HG03457 (cell line): Measurements from ENCODE around the gene QPCTL.
A peak's percentile ranks its signal among the peaks of the same experiment; 100 is the strongest.

ENCODE experiments used
- ATAC-seq: cut with Tn5 transposase; IDR thresholded peaks from one replicate; pipeline ENCODE4 v1.9.1; 2021; ENCODE audit warnings: moderate number of reproducible peaks; ENCODE audit not compliant: unreplicated experiment

QPCTL gene

DNA sequence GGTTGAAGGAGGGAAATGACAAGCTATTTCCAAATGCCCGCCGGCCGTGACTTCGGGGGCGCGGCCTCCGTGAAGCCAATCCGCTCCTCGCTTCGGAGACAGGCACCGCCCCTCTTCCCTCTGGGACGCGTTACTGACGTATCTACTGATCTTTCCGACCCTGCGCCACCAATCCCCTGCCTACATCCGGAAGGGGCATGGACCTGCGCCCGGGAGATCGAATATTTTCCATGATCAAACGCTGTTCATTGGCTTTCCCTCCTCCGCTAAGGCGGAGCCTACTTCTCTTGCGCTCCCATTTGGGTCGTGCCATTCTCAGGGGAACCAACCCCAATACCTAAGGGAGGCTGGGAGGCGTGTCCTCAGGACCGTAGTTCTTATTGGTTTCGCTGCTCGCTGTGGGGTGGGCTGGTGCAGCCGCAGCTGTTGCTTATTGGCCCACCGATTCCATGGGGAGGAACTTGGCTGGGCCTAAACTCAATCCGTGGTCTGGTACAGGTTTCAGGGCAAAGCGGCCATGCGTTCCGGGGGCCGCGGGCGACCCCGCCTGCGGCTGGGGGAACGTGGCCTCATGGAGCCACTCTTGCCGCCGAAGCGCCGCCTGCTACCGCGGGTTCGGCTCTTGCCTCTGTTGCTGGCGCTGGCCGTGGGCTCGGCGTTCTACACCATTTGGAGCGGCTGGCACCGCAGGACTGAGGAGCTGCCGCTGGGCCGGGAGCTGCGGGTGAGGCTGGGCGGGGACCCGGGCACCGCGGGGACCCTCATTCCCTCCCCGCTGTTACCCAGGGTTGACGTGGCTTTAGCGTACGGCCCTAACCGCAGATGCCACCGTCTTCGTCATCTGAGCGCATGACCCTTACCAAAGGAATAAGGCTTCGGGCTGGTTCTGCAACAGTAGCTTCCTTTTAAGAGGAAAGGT lies at the start of gene QPCTL:
QPCTL (plus strand) TSS at position 480 of the 919 bp plus-strand sequence; CDS start at position 518, 38 bp downstream.
- peak; percentile 71 for ATAC-seq

DNA sequence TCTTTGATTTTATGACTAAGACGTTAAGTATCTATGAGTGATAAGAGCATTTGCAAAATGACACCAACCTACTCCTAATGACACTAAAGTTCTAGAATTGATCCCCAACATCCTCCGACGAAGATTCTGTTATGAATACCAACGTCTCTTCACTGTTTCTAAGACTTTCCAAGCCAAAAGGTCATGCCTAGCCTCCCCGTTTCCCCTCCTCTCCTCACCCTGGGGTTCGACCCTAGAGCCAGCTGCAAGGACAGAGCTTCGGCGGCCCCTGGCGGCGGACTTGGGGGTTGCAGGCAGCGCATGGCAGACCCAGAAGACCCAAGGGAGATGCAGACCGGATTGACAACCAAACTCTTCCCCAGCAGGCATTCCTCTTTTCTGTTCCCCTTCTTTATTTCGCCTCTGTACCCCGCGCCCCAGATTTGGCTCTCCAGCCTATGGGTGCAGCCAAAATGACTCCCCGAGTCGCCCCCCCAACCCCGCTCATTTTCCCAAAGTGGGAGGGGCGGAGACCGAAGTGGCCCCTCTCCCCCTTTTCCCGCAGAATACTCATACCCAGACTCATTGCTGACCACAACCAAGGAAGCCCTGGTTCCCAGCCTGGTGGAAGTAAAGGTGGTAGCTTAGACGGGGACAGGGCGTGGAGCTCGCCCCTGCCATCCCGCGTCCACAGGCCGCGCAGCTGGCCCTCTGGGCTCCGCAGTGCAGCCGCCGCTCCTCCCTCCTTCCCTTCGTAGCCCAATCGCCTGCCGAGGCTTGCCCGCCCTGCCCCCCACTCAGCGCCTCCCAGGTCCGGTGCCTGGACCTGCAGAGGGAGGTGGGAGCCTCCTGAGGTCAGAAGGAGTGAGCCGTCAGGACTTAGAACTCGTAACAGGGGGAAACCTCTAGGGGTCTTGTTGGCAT lies 49.2 kb upstream of the QPCTL start:
- no peak for ATAC-seq

DNA sequence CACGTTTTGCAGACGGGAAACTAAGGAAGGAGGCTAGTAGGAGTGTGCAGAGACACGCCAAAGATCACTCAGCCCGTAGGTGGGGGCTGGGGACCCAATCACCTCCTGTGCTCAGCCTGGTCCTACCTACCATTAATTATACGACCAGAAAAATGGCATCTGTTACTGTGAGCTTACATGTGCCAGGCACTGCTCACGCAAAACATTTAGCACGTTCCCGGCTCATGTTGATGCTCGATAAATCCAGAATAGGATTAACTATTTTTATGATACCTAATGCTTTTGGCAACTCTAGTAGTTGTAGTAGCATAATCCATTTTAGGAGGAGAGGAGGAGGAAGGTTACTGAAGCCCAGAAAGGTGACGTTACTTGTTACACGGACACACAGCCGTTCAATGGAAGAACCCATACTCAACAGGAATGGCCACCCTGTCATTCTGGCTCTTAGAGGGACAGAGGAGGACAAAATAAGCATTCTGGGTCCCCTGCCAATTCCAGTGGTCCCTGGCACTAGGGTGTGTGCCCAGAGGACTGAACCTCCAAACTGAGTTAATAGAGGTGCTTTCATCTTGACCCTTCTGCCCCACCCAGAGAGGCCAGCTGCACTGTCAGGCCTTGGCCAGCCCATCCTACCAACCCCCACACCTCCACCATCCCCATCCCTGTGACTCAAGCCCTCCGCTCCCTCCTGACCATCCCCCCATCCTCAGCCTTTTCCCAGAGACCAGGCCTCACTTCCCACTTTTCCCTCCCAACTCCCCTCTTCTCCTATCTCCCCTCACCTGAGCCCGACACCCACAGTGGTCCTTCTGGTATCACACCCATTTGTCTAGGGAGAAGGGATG lies 48.3 kb upstream of the QPCTL start:
- ATAC-seq, result no peak

DNA sequence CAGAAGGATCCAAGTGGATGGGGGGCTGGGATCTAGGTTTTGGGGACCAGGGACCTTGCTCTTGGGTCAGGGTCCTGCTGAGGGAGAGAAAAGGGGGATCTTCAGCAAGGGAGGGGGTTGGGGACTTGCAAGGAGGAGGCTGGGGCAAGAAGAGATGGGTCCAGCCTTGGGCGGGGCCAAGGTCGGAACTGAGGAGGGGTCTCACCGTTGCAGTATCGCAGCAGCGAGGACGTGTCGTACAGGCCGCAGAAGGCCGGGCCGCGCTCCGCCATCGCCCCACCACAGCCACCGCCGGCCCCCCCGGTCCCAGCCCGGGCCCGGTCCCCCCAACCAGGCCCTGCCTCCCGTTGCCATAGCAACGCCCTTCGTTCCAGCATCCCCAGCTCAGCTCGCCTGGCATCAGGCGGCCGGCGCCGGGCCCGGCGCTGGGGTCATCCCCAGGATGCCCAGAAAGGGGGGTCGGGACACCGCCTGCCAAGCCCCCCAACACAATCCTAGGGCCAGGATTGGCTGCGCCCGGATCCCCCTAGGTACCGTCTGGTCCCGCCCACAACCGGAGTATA lies 47.3 kb upstream of the QPCTL start:
- no peak for ATAC-seq

DNA sequence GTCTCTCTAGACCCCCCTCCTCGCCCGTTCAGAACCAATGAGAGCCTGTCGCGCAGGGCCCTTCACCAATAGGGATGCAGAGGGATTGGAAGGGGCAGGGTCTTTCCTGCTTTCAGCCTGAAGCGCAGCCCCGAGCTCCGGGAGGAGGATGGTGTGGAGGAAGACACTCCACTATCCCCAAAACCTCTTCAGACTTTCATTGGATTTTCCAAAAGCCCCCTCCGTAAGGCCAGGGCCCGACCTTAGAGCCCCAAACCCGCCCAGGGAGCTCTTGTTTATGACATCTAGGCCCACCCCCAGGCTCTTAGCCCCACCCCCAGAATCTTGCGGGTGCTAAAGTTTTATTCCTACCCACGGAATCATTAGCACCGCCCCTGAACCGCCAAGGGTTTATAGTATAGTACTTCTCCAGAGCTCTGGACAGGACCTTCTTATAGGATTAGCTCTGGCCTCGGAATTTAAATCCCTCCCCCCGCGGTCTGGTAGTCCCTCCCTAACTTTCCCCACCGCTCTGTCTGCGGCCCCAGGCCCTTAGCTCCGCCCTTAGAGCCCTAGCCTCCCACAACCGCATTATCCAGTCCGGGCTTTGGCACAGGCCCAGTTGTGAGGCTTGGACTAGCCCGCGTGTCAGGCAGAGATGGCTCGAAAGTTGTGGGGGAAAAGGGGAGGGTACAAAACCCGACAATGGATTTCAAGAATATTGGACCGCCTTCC lies 46.7 kb upstream of the QPCTL start:
- no peak for ATAC-seq

DNA sequence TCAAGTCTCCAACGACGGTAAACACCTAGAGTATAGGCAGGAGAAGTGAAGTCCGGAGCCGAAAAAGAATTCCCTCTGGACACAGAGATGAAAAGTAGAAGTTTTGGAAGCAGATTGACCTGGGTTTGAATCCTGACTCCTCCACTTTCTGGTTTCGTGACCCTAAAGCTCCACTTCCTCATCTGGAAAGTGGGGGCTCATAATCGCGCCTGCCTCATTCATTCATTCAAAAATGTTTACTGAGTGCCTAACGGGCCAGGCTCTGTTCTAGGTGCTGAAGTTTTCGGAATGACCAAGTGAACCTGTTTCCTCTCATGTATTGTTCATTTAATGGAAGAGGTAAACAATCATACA lies 46.1 kb upstream of the QPCTL start:
- ATAC-seq, result no peak

DNA sequence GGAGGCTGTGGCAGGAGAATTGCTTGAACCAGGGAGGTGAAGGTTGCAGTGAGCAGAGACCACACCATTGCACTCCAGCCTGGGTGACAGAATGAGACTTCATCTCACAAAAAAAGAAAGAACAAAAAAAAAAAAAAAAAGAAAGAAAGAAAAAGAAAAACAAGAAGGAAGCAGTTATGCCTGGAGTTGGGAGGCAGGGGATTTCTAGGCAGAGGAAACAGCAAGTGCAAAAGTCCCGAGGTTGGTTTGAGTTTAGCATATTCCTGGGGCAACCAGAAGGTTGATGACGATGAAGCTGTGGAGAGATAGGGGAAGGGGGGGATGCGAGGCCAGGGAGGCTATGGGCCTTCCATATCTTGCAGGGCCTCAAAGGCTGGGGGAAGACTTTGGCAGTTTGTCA lies 41.7 kb upstream of the QPCTL start:
- no peak for ATAC-seq

DNA sequence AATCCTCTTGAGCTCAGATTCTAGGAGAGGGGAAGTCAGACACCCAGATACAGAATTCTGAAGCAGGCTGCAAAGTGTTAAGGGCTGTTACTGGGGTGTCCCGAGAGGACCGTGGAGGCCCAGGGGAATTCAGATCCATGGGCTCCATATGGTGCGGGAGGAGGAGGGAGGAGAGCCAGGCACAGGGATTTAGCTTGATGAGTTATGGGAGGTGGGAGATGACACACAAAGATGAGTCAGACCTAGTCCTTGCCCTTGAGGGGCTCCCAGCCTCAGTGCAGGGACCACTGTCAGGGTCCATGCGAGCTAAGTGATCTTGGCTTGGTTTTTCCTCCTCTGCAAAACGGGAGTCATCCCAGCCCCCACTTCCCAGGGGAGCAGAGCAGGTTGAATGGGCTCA lies 38.8 kb upstream of the QPCTL start:
- ATAC-seq, result no peak

DNA sequence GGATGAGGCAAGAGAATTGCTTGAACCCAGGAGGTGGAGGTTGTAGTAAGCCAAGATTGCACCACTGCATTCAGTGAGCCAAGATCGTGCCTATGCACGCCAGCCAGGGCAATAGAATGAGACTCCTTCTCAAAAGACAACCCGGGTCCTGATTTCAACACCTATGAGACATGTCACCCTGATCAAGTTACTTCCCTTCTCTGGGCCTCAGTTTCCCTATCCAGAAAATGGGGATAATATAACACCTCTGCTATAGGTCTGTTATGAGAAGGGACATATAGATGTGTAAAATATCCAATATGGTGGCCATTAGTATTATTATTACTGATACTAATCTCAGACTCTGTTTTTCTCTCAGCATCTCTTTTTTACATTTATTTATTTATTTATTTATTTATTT lies 37.4 kb upstream of the QPCTL start:
- ATAC-seq, result no peak

DNA sequence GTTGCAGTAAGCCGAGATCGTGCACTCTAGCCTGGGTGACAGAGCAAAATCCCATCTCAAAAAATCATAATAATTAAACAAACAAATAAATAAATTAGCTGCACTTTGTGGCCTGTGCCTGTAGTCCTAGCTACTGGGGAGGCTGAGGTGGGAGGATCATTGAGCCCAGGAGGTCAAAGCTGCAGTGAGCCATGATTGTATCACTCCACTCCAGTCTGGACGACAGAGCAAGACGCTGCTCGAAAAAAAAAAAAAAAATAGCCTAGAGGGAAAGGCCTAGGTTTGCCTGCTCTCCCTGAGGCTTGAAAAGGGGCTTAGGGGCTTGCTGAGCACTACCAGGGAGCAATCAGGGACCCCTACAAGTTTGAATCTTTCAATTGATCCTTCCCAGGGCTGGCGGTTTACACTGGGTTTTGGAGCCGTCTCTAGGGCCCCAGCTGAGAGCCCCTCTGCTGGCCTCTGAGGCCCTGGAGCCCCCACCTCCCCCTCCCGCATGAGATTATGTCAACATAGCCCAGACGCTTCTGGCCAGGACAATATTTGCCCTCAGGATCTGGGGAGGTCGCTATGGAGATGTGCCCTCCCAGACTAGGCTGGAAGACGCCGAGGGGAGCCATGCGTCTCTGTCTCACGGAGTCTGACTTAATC lies 34.8 kb upstream of the QPCTL start:
- no peak for ATAC-seq

DNA sequence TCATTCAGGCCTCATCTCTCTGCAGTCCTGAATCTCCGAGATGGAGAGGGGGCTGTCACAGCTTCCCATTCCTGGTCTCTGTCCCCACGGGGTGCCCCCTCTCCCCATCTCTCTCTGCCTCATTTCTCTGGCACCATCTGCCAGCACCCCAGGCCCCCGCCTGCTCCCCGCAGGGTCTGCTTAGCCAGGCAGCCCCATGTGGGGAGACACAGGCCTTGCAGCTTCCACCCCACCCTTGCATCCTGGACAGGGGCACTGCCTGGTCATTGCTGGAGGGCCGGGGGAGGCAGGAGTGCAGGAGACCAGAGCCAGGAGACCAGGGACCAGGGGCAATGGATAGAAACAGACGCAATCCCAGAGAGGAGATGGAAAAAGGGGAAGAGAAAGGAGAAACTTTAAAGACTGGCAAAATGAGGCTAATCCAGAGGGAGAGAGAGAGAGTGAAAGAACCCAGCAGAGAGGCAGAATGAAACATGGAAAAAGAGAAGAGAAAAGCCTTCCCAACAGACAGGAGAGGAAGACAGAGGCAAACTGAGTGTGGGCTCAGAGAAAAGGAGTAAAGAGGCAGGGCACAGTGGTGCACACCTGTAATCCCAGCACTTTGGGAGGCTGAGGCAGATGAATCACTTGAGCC lies 33.3 kb upstream of the QPCTL start:
- ATAC-seq, result no peak

DNA sequence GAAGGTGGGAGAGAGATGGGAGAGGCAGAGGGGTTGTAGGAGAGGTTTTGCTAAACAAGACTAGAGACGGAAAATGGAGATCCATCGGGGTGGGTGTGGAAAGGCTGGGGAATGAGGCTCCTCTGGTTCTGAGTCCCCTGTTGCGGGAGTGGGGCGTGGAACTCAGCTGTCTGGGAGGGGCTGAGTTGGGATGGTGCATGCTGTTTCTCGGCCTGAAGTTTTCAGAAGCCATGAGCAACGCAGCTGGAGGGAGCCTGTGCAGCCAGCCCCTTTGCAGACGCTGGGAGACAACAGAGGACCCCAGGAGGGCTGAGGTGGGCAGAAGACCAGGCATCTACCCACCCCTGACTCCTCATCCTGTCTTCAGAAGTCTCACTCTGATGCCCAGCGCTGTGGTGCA lies 31.8 kb upstream of the QPCTL start:
- no peak for ATAC-seq

DNA sequence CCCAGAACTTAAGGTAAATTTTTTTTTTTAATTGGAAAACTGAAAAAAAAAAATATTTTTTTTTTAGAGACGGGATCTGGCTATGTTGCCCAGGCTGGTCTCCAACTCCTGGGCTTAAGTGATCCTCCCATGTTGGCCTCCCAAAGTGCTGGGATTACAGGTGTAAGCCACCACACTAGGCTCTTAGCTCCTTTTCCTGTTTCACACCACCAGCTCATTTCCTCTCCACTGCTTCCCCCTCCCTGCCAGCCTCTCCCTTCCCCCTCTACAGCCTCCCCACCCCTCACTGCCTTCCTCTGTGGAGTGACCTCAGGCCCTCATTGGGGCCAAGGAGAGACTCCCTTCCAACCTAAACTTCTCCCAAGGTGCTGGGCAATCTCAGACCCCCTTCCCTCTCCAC lies 28.7 kb upstream of the QPCTL start:
- no peak for ATAC-seq

DNA sequence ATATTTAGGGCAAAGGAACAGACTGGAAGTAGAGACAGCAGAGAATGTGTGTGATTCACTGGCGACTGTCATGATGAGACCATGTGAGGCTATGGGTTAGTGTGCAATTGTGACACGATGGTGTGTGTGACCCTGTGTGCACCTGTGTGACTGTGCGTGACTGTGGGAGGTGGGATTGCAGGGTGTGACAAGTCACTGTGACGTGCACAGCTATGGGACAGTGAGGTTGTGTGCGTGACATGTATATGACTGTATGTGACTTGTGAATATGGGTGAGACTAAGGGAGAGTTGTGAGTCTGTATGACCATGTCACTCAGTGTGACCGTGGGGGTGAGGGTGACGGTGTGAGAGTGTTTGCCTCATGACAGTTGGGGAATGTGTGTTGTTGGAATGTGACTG lies 27.9 kb upstream of the QPCTL start:
- no peak for ATAC-seq

DNA sequence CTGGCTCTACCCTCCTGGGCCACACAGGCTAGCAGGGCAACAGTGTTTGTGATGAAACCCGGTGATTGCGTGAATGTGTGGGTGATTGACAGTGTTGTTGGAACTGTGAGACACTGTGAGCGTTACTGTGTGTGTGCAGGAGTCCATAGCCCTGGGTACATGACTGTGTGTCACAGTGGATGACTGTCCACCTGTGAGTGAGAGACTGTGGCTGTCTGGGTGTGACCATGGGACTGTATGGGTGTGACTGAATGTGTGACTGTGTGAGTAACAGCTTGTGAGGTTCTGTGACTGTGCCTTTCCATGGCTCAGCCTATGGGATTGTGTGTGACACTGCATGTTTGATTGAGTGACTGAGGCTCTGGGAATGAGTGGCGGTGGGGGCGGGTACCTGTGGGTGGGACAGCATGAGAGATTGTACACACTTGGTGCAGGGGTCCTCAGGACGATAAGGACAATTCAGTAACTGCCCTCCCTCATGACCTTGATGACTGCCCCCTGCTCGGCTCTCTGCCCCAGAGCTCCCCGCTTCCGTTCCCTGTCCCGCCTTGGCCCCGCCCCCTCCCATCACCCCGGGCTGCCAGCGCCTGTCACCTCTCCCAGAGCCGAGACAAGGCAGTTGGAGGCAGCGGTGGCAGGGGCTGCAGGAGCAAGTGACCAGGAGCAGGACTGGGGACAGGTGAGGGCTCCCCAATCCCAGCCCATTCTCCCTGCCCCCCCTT lies 24.7 kb upstream of the QPCTL start, which contains the start of gene GIPR:
GIPR (plus strand) TSS at position 602 of the 722 bp plus-strand sequence. CDS start 1,300 bp downstream, outside the sequence.
- no peak for ATAC-seq

DNA sequence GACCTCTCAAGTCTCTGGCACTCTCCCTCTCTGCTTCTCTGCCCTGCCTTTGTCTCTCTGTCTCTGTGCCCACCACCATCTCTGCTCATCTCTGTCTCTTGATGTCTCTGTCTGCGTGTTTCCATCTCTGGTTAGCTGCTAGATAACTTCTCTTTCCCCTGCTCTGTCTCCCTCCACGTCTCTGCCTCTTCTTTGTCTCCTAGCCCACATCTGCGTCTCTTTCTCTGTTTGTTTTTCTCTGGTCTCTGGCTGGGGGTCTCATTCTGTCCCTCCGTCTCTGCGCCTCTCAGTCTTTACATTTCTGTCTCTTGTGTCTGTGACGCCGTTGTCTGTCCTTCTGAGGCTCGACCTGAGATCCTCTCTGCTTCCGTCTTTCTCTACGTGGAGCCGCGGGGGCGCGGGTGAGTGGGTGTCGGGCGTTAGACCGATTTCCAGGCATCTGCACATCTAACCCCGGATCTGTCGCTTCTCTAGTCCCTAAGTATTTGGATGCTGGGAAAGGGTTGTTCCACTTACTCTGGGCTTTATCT lies 24.1 kb upstream of the QPCTL start:
- no peak for ATAC-seq

DNA sequence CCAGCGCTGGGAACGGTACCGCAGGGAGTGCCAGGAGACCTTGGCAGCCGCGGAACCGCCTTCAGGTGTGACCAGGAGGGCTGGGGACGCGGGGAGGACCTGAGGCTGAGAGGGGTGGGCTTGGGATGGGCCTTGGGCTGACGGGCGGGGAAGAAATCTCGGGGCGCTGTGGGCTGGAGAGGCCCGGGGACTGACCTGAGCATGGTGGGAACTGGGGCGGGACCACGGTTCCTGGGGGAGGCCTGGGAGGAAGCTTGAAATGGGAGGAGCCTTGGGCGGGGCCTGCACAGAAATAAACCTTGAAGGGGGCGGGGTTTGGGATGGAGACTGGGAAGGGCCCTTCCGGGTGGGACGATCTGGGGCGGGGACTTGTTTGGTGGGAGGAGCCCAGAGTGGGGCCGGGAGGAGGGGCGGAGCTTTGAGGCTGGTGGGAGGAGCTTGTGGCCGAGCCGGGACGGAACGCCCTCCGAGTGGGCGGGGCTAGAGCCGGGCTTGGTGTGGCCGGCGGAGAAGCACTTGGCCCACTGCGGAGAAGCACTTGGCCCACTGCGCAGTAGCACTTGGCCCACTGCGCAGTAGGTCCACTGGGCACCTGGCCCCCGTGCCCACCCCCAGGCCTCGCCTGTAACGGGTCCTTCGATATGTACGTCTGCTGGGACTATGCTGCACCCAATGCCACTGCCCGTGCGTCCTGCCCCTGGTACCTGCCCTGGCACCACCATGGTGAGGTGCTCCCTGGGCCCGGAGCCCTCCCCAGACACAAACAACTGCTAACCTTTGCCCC lies 21.6 kb upstream of the QPCTL start:
- ATAC-seq, result no peak
